ENCODE data around the gene WDR64.

Gene WDR64

GRCh38 chr1:241610056-241610815 lies 41.8 kb upstream of the WDR64 start:
- no peak overlapping the region for H3K4me3 ChIP-seq (ENCODE audit: low read length)
- no peak for TF ChIP-seq CTCF (conservative IDR thresholded peaks at IDR 0.05; ENCODE audit: low read depth, low read length)
- no peak for DNase-seq (ENCODE audit: low read depth)

GRCh38 chr1:241611063-241611462 lies 41.0 kb upstream of the WDR64 start:
- H3K4me3 ChIP-seq (ENCODE audit: low read length), result no peak overlapping the region
- no peak for DNase-seq (ENCODE audit: low read depth)
- TF ChIP-seq CTCF (conservative IDR thresholded peaks at IDR 0.05; ENCODE audit: low read depth, low read length), result peak; percentile 53

GRCh38 chr1:241611736-241612135 lies 40.3 kb upstream of the WDR64 start:
- no peak overlapping the region for H3K4me3 ChIP-seq (ENCODE audit: low read length)
- no peak for TF ChIP-seq CTCF (conservative IDR thresholded peaks at IDR 0.05; ENCODE audit: low read depth, low read length)
- no peak for DNase-seq (ENCODE audit: low read depth)

DNA sequence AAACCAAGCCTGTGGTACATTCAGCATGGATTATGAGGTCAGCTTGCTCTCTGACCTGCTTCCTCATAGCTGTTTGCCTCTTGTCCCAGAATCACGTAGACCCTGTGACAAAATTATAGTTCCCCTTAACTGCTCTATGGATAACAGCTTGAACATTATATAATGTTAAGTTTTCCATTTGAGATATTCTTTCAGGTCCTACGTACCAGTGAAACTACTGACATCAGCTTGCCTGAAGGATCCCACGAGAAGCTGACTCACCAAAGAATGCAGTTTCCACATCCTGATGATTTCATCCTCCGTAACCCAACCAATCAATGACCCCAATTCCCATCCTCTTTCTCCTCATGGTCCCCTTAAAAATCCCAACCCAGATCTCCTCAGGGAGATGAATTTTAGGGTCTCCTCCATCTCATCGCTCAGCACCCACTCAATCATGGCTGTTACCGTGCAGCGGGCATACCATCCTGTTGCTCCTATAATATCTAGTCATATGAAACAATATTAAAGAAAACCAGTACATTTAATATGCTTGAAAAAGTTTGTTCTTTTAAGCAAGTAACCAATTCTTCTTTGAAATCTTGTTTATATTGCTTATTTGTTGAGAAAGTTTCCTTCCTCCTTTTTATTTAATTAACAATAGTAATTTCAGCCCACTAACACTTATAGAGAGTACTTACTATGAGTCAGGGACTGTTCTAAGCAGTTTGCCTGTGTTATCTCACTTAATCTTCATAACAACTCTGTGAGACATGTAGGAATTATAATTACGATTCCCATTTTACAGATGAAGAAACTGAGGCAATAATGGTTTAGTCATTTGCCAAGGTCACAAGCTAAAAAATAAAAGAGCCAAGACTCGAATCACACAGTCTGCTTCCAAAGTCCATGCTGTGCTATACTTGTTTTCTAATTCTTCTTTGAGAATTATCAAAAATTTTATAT lies 39.3 kb upstream of the WDR64 start:
- TF ChIP-seq CTCF (conservative IDR thresholded peaks at IDR 0.05; ENCODE audit: low read depth, low read length), result no peak
- H3K4me3 ChIP-seq (ENCODE audit: low read length), result no peak overlapping the region
- peak; percentile 78 for DNase-seq (ENCODE audit: low read depth)

DNA sequence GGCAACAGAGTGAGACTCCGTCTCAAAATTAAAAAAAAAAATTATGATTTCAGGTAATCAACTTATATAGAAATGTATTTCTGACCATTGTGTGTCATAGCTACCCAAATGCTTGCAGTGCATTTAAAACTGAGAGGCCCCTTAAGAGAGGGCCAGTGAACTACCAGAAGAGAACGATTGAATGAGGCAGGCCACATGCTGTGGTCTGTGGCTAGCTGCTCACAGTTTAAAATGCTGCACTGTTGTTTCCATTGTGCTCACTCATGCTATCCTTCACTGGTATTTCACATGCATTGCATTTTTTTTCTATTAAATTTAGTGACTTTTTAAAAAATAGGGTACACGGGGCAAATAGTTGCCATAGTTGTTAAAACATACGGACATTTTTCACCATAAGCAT lies 37.9 kb upstream of the WDR64 start:
- H3K4me3 ChIP-seq (ENCODE audit: low read length), result no peak overlapping the region
- no peak for TF ChIP-seq CTCF (conservative IDR thresholded peaks at IDR 0.05; ENCODE audit: low read depth, low read length)
- no peak for DNase-seq (ENCODE audit: low read depth)

DNA sequence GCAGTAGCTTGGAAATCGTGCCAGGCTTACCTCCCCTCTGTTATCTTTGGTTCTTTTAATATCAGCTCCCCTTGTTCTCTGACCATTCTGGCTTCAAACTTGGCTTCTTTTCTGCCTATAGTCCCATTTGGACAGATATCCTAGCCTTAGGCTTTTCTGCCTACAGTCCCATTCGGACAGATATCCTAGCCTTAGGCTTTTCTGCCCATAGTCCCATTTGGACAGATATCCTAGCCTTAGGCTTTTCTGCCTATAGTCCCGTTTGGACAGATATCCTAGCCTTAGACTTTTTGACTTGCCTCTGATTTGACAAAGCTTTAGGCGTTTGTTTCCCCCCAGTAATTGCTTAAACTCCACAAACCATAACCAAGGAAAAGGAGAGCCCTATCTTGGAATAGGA lies 37.5 kb upstream of the WDR64 start:
- no peak for DNase-seq (ENCODE audit: low read depth)
- H3K4me3 ChIP-seq (ENCODE audit: low read length), result no peak overlapping the region
- TF ChIP-seq CTCF (conservative IDR thresholded peaks at IDR 0.05; ENCODE audit: low read depth, low read length), result no peak

Data from retinal pigment epithelial cell (primary cell).